HG02973 (cell line): Measurements from ENCODE around the gene FAM107A.

Experiments used
- ATAC-seq: cut with Tn5 transposase; IDR thresholded peaks from one replicate; pipeline ENCODE4 v1.9.1; 2021; ENCODE audit warnings: moderate library complexity; ENCODE audit not compliant: unreplicated experiment

FAM107A gene

DNA sequence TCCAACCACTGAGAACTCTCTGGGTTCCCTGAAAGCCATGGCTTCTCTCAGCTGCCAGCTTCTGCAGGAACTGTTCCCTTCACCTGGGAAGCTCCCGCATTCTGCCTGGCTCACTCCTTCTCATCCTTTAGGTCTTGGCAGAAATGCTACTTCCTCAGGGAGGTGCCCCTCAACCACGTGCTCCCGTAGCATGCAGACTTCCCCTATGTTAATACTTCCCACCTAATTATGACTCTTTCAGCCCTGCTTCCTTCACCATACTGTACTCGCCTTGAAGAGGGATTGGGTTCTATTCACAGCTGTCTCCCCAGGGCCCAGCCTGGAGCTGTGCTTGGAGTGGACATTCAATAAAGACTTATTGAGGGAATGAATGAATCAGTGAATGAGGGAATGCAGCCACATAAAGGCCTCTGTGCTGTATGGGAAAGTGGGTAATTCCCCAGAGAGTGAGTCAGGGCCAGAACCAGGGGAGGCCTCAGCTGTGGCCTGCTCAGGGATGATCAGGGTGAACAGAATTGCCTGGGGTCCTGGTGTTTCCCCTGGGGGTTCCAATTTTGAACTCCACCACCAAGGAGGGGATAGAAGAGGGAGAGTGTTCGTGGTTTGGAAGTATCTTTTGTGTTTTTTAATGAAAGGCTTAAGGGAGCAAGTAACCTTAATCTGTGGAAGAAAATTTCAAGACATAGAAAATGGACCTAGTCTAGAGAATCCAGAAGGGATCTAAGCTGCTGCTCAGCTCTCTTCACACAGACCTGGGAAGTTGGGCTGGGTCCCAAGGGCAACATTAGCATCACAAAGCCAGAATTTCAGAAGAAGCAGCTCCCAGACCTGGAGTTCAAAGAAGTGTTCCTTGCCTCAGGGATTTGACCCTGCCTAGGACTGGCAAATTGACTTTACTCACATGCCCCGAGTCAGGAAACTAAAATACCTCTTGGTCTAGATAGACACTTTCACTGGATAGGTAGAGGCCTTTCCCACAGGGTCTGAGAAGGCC is 14.6 kb upstream of the FAM107A start:
- ATAC-seq: no peak

DNA sequence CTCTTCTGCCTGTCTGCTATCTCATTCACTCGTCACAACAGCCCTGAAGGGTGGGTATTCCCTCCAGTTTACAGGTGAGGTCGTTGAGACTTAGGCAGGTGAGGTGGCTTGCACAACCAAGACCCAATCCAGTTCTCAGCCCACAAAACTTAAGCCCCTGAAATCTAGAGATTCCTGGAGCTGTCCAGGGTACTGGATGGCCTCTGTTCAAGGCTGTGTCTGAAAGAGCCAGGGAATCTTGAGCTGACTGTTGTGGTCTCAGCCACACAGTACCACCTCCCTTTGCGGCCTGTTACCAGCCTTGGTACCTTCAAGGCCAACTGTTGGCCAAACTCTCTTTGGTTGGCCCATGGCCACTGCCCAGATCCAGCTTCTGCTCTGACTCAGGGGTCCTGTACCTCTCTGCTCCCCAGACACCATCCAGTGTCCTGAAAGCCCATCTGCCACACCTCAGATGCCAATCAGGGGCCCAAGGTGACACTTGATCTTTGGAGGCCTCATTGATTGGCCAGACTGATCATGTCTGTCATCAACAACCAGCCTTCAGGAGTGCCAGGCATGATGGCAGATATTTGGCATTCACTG is 10.9 kb upstream of the FAM107A start:
- ATAC-seq: no peak

DNA sequence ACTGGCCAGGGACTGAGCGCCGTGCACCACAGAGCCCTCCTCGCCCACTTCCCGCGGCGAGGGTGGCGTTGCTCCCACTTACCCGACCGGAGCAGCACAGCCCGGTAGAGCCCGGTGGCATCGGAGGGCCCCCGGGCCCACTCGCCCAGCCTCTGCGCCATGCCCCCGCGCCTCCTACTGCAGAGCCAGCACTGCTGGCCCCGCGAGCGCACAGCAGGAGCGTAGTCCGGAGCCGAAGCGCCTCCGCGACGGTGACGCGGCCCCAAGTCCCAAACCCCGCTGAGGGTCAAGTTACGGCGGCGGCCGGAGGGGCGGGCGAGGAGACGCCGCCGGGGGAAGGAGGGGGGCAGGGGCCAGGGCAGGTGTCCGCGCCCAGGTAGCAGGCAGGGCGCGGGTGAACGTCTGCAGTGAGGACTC is 9.6 kb upstream of the FAM107A start:
- ATAC-seq: no peak

DNA sequence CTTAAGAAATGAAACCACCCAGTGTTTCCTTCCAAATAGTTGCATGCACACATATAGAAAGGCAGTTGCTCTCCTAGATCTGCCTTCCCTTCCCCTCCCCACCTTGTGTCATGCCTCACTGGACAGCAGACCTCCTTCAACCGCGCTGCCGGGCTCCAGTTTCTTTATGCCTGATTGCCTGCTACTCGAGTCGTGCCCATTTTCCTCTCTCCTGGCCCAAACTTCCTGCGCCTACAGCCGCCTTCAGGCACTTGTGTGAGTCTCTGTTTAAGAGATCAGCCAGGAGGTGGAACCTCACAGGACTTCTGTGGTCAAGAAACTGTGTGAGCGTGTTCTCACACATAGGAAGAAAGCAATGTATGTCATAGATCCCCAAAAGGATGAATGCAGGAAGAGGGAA is 8.8 kb upstream of the FAM107A start:
- ATAC-seq: no peak

DNA sequence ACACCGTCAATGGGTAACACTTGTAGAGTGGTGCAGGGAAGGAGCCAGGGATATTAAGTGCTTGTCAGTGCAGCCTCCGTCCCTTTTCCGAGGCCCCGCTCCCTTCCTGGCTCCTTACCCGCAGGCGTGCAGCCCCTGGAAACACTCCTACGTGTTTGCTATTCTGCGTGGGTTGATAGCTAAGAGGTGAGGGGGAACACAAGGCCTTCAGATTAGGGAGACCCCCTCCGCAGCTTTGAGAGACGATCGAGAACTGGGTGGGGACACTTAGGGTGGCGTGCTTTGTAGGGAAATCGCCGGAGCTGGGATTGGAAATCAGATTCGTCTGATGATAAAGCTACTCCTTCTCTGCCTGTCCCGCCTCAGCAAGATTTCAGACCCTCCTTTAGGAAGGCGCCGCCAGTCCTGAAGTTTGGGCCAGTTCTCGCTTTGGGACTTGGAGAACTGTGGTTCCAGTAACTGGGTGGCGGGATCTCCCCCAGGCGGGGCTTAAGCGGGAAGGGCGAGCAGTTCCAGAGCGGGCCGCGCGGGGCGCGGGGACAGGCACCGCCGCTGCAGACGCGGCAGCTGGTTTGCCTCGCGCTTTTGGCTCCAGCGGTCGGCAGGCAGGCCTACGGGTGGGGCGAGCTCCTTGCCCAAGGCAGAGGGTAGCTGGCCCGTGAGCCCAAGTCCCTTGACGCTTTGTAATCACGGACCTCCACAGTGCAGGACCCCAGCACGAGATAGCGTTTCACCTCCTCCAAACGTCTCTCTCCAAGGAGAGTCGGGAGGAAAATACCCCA is 8.0 kb upstream of the FAM107A start:
- ATAC-seq: peak; percentile 98

DNA sequence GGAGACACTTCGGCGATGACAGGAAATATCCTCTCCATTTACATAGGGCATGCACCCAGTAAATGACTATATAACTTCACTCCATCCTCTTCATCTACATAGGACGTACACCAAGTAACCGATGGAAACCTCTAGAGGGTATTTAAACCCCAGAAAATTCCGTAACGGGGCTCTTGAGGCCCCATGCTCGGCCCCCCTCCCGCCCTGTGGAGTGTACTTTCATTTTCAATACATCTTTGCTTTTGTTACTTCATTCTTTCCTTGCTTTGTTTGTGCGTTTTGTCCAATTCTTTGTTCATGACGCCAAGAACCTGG is 7.5 kb upstream of the FAM107A start:
- no peak for ATAC-seq

DNA sequence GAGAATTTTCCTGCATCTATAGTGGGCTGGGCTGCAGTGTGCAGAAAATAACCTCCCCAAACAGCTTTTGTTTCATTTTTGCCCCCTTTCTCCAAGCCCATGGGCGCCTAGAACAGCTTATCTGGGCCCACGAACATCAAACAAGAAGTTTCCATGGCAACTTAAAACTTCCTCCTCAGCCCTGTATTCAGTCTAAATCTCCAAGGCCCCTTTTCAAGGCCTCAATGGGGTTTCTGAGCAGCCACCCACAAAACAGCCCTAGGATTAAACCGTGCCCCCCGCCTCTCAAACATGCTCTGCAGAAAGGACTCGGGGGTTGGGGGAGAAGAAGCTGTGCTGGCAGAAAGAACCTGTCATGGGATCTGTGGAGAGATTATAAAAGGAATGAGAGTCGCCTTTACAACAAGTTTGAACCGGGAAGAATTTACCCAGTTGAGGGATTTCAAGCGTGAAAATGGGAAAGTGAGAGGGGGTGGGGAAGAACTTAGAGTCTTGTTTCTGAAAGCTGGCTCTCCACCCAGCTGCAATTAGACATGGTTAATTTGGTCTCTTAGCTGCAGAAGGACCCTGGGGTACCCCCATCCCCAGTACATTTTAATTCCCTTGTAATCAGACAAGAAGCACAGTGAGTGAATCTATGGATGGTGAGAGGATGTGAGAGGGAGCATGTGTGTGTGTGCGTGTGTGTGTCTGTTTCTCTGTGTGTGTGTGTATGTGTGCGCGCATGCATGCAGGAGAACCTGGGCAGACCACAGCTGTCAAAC is 4.3 kb upstream of the FAM107A start:
- ATAC-seq: no peak

DNA sequence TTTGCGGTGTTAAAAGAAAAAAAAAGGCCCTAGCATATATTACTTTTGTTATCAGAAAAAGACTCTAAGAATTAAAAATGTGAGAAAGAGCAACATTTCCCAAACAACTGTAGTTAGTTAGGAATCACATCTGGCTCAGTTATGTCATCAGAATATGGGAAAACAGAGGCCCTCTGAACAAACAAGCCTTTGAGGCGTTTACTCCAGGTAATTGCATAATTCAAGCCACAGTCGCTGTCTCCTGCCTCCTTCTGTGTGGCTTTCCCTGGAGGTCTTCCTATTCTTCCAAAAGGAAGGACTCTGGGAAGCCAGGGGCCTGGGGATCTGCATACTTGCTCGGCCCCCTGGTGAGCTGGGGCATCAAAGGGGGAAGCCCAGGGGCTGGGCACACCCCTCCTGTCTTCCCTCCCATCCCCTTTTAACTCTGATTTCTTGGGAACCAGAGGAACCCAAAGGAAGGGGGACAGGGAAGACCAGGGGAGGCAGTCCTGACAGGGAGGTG is 3.7 kb upstream of the FAM107A start:
- ATAC-seq: no peak

DNA sequence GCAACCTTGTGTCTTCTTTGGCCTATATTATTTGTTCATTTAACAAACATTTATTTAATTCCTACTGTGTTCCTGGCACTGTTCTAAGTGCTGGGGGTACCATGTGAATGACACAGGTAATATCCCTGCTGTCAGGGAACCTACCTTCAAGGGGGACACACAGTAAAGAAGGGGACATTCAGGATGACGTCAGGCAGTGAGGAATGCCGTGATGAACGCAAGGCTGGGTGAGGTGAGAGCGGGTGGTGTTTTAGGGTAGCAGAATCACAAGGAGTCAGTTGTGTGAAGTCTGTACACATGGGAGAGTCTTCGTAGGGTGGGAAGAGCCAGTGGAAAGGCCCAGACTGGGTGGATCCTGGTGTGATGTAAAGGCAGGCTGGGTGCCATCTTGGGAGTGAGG is 1.7 kb upstream of the FAM107A start:
- no peak for ATAC-seq

DNA sequence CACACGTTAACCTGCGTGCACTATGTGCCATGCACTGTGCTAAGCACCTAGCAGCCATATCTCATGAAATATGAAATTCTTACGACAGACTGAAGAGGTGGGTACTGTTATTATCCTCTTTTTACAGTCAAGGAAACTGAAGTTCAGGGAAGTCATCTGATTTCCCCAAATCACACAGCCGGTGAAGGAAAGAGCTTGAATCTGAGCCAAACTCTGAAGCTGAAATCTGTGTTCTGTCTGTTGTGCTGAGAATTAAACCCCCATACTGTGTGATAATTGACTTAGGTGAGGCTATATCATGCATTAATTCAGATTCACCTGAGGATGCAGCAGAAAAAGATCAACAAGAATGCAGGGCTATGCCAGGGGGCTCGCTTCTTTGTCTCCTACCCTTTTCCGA is 475 bp downstream of the FAM107A start:
- ATAC-seq: no peak

DNA sequence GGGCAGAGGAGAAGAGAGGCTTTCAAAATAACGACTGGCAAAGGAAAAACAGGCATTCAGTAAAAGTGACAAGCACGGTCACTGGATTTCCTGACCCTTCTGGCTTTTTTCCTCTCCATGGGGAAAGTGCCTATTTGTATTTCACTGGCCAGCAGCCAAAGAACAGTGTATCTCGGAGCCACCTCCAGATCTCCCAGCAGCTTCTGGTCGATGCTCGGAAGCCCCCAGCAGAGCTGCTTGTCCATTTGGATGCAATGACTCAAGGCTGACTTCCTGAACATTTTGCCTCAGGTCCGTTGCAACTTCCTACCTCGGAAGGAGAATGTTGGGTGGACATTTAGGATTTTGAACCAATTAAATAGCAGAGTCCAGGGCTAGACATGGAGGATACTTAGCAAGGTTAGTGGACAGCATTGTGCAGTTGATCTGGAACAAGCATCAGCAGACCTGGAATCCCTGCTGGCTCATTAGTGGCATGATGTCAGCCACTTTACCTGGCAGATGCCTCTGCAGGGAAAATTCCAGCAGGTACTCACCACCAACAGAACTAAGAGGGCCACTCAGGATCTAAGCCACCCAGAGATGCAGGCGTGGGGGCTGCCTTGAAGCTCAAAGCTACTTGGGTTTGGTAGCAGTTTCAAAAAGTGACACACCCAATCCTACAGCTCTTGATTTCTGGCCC is 1.1 kb downstream of the FAM107A start:
- ATAC-seq: no peak

DNA sequence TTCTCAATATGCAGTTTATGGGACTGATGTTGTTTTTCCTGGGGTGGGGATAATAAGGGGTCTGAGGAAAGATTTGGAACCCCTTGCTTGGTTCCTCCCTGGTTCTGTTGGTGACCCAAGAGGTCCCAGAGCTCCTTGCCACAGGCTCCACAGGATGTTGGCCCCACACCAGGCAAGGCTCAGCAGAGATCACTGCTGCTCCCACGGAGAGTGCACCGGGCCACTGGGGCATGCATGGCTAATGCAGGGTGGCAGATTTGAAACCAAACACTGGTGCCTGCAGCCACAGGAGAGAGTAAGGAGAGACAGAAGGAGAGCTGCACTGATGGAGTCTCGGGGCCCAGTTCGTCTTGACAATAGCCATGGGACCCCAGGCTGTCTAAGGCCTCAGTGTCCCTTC is 2.5 kb downstream of the FAM107A start:
- no peak for ATAC-seq

DNA sequence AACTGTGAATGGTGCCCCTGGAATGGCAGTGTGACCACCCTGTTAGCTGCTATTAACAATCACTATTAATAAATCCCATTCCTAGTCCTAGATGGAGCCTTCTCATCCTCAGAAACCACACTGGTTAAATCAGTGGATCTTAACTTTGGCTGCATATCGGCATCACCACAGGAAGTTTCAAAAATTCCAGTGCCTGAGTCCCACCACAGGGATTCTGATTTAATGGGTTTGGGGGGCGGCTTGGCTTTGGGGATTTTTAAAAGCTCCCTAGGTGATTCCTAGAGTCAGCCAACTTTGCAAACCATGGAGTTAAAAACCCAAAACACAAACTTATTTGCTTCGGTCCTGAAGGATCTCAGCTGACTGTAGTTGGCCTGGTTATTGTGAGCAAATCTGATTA is 3.1 kb downstream of the FAM107A start:
- no peak for ATAC-seq

DNA sequence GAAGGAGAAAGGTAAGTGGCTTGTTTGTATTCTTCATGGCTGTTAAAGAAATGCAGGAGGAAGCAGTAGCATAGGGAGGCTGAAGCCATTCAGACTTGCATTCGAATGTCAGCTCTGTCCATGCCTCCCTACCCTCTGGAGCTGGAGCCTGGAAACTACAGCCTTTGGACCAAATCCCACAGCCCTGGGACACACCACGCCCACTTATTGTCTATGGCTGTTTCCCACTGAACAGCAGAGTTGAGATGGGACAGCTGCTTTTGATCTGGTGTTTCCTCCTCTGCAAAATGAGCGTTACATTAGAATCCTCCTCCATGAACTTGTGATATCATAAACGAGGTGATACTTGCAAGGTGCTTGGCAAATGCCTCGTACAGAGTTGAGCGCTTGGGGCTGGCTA is 3.6 kb downstream of the FAM107A start:
- ATAC-seq: no peak

DNA sequence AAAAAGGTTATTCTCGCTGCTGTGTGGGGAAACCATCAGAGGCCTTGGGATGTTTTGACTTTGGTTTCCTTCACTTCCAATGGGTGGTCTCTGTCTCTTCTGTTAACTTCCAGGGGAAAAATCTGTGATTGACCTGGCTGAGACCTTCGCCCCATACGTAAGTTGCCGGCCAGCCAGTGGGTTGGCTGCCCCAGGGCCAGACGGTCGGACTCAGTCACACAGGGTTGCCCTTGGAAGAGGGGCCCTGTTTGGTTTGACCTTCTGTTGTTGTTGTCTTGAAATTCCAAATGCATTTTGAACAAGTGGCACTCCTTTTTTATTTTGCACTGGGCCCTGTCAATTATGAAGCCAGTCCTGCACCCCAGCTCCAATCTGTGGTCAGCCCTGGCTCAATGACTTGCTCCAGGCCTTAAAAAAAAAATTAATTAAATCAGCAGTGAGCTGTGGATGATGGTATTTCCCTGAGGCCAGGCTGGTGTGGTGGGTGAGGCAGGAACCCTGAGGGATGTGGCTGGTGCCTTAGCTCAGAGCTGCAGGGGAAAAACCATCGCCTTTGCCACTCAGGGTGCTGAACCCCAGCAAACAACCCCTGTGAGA is 4.5 kb downstream of the FAM107A start:
- no peak for ATAC-seq

DNA sequence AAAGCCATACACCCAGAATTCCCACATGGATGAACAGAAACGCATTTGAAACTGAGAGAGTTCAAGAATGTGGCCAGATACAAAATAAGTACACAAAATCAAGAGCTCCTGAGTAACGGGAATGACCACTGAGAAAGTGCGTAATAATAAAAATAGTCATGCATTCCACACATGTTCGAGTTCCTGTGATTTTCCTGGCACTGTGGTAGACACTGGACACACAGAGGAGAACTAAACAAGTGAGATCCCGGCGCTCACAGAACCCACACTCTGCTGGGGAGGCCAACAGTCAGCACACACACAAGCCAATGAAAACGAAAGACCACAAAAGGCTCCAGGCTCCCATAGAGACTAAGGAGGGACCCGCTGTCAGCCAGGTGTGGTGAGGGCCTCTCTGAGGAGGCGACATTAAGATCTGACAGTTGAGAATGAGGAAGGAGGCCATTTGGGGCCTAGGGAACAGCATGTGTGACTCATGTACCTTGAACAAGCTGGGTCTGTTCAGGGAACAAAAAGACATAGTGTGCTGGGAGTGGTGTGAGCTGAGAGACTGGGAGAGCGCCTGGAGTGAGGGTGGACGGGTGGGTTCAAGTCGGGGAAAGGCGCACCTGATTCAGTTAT is 5.1 kb downstream of the FAM107A start:
- no peak for ATAC-seq

DNA sequence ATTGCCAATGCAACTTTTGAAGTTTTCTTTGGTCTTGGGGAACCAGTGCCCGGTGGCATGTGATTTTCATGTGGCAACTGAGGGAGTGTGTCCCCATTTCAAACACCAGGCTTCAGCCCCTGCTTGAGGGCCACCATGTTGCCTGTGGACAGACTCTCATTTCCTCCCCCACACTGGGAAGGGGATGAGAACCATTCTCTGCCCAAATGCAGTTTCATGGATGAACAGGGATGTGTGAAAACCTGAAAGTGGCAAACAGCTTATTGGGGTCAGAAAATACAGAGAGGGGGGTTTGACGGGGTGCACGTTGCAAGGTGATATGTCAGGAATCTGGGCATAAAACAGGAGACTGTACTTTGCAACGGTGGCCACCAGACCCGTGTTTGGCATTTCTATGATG is 6.3 kb downstream of the FAM107A start:
- no peak for ATAC-seq

DNA sequence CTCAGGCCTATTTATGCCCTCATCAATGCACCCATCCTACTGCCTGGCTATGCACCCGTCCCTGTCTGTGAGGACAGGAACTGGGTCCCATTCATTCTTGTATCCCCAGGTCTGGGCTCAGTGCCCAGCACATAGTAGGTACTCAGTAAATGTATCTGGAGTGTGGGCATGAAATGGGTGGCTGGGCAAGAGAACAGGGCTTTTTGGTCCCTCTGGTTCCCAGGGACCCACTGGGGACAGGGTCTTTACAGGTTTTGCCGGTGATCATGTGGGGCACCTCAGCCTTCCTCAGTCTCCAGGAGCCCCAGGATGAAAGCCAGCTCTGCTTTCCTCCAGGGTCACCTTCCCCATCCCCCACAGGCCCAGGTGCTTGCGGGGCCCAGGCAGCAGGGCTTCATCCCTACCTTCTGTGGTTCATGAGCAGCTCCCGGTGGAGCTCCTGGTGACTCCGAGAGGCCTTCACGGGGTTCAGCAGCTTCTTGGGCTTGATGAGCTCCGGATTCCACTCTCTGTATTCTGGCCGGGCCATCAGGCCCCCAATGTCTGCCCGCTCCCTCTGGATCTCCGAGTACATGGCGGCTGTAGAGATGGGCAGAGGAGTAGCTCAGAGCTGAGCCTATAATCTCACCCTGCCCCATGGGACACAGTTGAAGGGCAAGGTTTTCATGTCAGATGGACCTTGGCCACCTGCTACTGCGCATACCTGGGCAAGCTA is 7.7 kb downstream of the FAM107A start:
- no peak for ATAC-seq
